OCI-M2 (cell line): ENCODE measurements around the gene ISY1.
"Not testable (repeated sequence)": the region's sequence is repeated elsewhere in the genome, so short reads cannot be mapped to it uniquely, and the experiment has no call there.

Experiments
- DNase-seq: peaks from one replicate; lab custom pipeline; 2025; ENCODE audit not compliant: unreplicated experiment; lab: John Stamatoyannopoulos, UW

The ISY1 gene

DNA sequence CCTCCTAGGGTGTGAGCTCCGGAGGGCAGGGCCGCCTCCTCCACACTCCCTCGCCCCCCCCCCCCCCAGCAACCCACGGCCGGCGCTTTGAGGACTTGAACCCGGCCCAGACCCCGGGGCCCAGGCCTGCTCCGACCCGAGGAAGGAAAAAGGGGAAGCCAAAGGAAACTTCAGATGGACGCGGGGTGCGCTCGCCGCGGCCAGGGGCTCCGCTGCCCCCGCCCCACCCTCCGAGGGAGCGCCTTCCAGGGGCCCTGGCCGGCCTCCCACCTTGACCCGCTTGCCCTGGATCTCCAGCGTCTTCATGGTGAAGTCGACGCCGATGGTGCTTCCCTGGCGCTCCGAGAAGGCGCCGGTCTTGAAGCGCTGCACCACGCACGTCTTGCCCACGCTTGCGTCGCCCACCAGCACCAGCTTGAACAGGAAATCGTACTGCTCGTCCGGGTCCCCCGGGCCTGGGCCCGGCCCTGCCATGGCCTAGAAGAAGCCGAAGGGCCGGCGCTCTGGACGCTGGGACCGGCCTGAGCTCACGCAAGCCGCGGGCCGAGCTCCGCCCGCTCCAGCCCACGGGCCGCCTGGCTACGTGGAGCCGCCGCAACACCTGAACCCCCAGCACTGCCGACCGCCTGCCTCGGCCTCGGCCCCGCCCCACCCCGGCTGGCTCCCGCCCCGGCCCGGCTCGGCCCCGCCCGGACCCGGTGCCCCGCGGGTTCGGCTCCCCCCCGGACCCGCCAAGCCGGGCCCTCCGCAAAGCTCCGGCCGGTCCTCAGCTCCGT is 39.7 kb downstream of the ISY1 start:
- no peak for DNase-seq

DNA sequence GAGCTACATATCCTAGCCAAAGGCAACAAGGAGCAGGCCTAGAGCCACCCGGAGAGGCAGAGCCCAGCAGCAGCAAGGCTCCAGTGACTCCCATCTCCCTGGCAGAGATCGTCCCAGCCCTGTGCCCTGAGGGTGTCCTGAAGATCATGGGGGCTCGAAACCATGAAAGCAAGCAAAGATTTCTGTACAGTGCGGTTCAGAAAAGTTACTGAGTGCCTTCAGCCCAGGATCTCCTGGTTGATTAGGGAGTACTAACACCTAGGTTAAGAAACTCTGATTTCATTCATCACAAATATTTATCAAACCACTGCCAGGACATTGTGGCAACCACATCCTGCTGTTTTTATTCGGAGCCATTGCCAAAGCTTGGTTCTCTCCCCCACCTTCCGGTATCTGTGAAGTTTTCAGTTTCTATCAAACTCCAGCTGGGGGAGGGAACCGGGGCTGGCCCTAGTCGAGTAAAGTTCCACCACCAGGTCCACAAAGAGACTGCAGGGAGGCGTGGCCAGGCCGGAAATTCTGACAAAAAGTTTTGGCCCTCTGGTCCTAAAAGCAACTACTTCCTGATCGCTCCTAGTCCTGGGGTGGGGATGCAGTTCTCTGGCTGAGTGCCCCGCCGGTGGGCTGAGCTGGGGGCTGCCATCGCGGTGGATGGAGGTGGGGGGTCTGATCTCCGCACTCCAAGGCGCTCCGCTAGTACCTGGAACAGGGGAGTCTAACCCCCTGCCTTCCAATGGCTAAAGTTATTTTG is 40.4 kb downstream of the ISY1 start:
- DNase-seq = peak; percentile 69

DNA sequence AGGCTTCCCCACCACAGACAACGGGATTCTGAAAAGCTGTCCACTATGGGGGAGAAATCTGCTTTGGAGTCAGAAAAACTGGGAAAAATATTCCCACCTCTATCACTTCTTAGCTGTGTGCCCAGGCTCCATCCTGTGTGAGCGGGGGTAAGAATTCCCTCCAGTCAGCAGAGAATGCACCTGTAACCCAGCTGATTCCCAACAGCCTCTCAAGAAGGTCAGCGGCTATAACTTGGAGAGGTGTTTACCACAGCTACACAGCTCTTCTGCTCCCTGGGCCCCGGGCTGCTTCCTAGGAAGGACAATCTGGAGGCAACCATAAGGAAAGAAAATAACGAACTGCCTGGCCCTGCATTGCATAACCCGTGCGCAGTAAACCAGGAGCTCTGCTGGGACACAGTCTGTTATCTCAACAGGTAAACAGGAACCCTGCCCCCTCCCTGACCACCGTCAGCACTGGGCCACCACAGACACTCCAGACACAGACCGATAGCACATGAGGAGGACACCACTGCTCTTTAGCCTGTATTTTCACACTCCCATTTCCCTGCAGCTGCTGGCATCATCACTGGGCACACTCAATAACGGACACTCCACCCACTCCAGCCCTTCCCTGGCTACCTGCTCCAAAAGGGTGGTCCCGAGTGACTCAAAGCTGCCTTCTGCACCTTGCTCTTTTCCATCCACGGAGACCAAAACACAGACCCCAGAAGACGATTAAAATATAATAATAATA is 41.3 kb downstream of the ISY1 start:
- DNase-seq = no peak

DNA sequence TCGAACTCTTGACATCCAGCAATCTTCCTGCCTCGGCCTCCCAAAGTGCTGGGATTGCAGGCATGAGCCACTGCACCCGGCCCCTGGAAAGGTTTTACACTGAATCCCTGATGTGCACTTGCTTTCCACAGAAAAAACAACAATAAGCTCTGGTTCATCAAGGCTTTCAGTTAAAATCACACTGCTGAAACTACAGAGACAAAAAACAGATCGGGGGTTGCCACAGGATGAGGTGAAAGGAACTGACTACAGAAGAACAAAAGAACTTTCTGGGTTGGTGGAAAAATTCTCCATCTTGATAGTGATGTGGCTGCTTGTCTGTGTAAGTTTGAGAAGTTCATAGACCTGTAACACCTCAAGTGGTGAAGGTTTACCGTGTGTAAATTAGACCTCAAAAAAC is 42.1 kb downstream of the ISY1 start:
- no peak for DNase-seq

DNA sequence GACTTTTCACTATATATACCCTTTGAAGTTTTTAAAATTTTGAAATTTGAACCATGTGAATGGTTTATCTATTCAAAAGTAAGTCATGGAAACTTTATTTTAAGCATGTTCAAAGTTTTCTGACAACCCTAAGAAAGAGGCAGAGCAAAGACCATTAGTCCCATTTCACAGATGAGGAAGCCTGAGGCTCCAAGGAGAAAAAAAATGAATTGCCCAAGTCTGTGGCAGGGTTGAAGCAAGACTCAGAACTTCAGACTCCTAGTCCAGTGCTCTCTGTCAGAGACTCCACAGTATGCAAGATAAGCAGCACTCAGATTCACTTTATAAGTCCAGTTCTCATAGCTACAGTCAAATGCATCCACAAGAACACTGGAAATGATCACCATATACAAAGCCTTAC is 43.7 kb downstream of the ISY1 start:
- no peak for DNase-seq

DNA sequence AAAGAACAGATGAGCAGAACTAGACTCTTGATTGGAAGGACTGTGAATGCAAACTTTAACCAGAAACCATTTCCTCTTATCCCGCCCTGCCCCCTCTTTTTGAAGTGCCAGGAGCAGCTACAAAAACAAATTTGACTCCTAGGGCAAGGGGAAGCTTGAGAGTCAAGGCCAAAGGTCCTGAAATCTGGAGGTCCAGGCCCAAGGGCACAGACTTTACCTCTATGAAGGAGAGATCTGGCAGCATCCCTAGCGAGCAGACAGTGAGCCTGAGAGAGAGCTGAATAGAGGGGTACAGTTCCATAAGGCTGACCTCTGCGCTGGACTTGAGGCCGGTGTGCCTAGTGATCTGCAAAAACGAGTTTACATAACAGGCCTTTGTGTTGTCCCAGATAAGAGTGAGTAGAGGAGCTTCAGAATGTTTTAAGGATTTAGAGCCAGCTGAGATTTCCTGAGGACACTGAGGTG is 44.3 kb downstream of the ISY1 start:
- no peak for DNase-seq

DNA sequence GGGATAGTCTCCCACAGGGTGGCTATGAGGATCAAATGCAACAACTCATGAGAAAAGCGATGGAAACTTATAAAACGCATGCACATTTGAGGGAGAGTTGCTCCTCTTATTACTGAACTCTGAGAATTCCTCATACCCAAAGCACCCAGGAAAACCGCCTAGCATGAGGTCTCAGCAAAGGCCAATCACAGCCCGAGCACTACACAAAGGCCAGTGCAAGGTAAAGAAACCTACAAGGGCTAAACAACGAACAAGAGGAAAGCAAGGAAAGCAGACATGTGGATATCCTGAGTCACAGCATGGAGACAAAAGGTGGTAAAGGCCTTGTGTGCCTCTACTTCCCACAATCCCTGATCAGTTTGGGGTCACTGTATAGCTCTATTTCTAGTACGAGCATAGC is 46.4 kb downstream of the ISY1 start:
- no peak for DNase-seq

DNA sequence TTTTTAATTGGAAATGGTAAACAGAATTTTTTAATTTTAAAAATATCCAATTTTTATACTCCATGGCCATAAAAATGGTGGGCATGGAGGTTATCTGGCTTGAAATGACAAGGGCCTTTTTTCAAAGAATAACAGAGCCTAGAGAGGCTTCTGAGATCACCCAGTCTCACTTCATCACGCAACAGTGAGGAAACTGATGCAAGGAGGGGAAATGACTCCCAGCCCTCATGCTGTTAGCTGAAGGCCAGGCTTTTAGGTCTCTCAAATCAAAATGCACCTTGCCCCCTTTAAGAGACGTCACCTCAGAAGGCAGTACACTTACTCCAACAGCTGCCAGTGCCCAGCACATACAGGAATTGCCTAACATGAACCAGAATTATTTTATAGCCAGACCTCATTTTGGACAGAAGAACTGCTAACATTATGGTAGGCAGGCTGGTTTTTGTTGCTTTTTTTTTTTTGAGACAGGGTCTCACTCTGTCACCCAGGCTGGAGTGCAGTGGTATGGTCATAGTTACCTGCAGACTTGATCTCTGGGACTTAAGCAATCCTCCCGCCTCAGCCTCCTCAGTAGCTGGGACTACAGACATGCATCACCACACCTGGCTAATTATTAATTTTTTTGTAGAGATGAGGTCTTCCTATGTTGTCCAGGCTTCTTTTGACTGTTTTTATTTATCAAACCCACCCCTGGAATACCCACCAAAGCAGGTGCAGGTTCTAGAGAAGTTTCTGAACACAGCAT is 48.4 kb downstream of the ISY1 start:
- DNase-seq = no peak

DNA sequence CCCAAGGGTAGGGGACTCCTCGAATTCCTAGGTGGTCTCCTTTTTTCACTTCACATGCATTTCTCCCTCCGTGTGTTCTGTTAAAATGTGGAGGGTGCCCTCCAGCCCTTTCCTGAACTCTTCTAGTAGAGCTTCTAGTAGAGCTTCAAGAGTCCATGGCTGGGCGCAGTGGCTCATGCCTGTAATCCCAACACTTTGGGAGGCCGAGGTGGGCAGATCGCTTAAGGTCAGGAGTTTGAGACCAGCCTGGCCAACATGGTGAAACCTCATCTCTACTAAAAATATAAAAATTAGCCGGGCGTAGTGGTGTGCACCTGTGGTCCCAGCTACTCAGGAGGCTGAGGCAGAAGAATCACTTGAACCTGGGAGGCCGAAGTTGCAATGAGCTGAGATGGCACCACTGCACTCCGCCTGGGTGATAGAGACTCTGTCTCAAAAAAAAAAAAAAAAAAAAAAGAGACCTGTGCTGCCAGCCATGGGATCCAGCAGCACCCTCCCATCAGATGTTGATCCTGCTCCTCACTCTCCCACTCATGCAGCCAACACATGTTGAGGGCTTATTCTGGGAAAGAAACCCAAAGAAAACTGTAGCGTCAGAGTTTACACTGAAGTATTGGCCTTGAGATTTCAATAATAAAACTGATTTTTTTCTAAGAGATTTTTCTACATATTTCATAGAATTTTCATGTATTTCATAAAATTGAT is 49.6 kb downstream of the ISY1 start:
- not testable (repeated sequence) for DNase-seq

DNA sequence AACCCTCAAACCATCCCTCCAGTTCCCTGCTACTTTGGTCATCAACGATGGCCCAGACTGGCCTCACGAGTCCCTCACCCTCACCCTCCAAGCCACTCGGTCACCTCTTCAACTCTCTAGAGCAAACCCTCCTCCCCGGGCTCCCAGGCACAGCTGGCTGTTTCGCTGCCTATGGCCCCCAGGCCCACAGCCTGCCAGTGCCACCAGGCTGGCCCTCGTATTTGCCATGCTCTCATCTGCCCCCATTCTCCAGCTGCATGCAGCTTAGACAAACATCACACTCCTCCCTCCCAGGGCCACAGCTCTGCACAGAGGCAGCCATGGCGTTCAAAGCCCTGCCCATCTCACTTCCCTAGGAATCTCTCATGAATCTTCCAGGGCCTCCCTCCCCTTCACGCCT is 53.1 kb downstream of the ISY1 start:
- no peak for DNase-seq

DNA sequence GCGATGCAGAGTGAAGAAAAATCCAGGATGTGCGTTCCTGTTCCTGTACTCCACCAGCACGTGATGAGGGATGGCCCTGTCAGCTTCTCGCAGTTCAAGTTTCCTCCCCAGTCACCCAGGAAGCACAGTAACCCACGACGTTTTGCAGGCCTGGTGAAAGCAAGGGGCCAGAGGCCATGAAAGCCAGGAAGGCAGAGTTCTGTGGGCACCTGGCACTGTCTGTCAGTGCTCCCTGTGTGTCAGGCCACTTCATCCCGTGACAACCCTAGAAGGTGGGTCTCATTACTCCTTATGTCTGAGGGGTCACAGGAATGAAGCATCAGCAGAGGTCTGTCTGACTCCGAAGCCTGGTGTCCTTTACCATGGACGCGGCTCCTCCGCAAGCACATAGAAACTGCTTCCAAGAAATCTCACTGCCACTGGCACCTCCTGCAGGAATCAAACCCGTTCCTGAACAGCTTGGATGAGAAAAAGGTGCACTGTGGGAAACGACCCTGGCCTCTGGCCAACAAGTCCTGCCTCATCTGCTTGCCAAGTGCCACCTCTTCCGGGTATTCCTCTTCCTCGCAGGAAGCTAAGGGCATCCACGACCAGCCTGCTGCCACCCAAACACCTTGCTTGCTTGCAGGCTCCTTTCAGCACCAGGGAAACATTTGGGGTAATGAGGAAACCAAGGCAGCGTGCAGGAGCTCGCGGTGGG is 53.8 kb downstream of the ISY1 start:
- DNase-seq = no peak

DNA sequence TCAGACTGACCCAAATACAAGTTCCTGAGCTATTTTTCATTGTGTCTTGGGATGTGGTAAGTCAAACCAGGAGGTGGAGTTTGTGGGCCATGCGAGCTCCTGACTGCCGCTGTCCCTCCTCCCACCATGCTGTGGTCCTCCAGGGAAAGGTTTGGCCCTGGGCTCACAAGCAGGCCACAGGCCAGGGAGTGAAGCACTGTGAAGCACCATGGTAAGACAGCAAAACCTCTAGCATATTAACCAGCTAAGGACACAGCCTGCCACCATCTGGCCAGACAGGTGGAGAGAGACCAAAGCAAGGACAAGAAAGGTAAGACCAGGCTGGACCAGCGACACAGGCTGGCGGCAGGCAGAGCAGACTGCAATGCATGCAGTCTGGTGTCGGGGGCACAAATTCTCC is 54.5 kb downstream of the ISY1 start:
- no peak for DNase-seq

DNA sequence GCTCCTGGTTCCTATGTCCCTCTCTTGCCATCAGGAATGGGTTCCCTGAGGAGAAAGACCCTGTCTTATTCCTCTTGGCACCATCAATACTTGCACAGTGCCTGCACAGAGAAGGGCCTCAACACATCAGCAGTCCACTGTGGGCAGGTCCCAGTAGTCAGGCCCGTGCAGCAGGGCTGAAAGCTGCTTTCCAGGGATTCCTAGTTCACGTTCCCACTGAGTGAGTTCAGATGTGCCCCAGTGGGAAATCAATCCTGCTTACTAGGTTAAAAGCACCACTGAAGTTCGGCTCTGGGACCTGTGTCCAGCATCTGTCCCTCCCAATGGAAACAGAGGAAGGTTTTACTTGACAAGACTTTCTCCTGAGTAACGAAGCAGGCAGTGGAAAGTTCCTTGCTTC is 55.0 kb downstream of the ISY1 start:
- no peak for DNase-seq

DNA sequence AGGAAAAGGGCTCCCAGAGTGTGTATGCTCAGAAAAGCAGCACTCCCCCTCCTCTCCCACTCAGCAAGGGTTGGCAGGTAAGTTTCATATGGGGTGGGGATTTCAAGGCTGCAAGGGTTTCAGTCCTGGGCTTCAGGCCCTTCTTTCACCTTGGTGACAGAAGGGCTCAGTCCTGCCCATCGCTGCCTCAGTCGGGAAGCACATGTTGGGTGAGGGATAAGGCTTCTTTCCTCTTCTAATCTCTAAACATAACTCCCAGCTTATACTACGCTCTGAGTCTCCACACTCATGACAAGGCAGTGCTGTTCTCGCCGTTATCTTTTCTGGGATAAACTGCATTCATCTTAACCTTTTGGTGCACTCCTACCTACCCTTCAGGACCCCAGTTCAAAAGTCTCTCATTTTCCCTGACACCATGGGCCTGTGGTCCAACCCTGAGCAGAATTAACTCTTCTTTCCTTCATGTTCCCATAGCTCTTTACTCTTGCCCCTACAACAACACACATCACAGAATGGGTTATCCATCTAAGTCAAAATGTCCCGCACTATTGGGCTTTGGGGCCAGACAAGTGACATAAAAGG is 56.3 kb downstream of the ISY1 start:
- DNase-seq = no peak

DNA sequence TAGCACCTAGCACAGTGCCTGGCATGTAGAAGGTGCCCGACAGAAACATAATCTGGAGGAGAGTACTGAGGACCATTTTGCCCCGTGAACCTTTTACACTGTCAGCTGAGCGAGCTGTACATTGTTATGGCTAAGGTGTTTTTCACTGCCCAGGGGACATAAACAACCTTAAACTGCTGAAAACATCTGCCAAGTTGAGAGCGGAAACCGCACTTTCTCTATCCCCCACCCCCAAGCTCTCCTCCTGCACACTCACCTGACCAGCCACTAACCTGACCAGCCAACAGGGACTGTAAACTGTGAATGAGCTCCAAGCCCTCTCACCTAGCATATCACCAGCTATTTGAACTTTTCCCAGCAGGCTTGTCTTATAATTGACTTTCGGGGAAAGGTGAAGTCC is 56.8 kb downstream of the ISY1 start:
- DNase-seq = no peak

DNA sequence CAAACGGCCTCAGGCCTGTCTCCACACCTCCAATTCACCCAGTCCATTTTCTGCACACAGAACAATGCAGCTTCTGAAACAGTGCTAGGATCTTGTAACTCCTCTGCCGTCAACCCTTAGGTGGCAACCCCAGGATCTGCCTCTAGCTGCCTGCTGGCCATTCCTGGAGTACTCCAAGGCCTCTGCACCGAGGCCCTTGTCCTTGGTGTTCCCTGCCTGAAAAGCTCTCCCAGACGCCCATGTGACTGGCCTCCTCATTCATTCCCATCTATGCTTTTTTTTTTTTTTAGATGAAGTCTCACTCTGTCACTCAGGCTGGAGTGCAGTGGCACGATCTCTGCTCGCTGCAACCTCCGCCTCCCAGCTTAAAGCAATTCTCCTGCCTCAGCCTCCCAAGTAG is 57.6 kb downstream of the ISY1 start:
- no peak for DNase-seq

DNA sequence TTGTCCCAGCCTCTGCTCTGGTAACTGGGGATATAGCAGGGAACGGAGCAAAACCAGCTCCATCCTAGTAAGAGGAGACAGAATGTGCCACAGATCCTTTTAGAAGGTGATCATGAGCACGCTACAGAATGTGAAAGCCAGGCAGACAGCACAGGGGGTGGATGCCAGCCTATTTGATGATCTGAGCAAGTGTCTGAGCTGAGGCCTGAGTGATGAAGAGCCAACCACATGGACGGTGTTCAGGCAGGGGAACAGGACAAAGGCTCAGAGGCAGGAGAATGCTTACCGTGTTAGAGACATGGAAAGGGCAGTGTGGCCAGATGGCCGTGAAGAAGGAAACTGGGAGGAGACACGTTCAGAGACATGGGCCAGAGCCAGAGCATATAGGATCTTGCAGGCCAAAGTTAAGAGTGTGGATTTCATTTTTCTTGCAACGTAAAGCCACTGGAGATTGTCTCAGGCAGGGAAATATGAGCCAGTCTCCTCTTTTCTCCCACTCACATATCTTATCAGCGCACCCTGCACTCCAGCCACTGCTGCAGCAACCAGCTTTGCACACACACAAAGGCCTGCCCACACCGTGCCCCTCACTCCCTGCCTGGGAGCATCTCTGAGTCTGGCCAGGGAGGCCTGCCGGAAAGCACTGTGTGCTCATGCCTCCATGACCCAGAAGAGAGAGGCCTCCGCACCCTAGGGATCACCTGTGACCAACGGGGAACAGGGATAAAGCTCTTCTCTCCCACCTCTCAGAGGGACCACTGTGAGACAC is 59.3 kb downstream of the ISY1 start:
- no peak for DNase-seq

DNA sequence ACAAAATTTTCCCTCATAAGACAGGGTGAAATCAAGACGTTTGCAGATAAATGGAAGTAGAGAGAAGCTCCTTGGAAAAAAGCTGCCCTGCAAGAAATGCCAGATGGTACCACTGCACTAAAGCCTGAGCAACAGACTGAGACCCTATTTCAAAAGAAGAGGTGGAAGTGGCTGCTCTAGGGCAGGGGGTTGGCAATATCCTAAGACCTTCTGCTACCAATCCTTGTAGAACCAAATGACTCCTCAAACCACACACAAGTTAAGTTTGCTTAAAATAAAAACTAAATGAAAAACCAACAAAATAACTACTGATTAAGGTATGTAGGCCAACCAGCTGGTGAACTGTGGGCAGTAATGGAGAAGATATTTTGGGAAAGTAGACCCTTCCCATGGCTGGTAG is 60.6 kb downstream of the ISY1 start:
- DNase-seq = no peak

DNA sequence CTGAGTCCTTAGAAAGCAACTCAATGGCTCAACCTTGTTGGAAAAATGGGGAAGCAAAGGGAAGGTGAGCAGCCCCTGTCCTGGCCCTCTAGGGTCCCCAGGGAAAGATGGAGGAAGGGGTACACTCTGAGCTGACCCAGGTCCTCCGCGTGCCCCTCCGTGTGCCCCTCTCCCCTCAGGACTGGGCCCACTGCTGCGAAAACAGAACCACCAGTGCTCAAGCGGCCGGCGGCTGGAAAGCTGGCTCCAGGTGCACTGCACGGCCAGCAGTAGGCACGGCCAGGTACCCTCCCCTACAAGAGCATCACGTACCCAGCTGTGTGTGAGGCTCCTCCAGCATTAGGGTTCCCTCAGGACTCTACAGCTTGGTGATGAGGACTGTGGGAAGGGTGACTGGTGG is 65.6 kb downstream of the ISY1 start:
- no peak for DNase-seq
